ENCODE results near the gene DYDC2.

- TF ChIP-seq POLR2A (IDR thresholded peaks at IDR 0.05; ENCODE audit: low read depth, low read length) (no peak), POLR2AphosphoS5 (IDR thresholded peaks at IDR 0.05; ENCODE audit: low read depth, low read length) (no peak)
These were observed 60.0 kb downstream of the DYDC2 start for GRCh38 chr10:80416479-80417098.
